Epithelial cell of esophagus (primary cell): ENCODE data around the gene THADA.
A peak's percentile ranks its signal among the peaks of the same experiment; 100 is the strongest.

ENCODE experiments used
- DNase-seq: peaks from one replicate; pipeline ENCODE4 v3.0.0; 2010; ENCODE audit warnings: low read depth
- H3K4me3 ChIP-seq: 2 replicates; pipeline ENCODE4 v1.5.1; 2011; ENCODE audit warnings: mild to moderate bottlenecking, low read length, control low read depth
- TF ChIP-seq, protein P1 (sequence below): IDR thresholded peaks from 2 replicates; pipeline ENCODE4 v1.5.1; 2011; ENCODE audit warnings: low read depth, mild to moderate bottlenecking, low read length, control low read depth, inconsistent platforms; ENCODE audit not compliant: insufficient read depth; ENCODE audit errors: missing control alignments

THADA gene

DNA sequence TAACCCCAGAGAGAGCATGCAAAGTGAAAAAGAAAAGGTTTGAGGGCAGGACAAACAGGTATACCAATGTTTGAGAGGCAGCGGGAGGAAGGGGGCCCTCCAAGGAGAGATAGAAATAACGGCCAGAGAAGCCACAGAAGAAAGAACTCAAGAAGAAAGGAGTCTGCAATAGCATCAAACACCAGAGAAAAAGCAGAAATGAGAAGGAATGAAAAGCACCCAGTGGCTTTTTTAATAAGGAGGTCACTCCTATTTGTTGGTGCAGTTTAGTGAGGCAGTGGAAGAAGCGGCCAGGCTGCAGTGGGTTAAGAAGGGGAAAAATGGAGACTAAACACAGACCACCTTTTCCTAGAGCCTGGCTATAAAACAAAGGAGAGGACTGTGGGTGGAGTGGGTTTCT, 177.2 kb downstream of the THADA start:
- DNase-seq = no peak
- H3K4me3 ChIP-seq = no peak overlapping the region
- TF ChIP-seq, protein P1, sequence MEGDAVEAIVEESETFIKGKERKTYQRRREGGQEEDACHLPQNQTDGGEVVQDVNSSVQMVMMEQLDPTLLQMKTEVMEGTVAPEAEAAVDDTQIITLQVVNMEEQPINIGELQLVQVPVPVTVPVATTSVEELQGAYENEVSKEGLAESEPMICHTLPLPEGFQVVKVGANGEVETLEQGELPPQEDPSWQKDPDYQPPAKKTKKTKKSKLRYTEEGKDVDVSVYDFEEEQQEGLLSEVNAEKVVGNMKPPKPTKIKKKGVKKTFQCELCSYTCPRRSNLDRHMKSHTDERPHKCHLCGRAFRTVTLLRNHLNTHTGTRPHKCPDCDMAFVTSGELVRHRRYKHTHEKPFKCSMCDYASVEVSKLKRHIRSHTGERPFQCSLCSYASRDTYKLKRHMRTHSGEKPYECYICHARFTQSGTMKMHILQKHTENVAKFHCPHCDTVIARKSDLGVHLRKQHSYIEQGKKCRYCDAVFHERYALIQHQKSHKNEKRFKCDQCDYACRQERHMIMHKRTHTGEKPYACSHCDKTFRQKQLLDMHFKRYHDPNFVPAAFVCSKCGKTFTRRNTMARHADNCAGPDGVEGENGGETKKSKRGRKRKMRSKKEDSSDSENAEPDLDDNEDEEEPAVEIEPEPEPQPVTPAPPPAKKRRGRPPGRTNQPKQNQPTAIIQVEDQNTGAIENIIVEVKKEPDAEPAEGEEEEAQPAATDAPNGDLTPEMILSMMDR = no peak

DNA sequence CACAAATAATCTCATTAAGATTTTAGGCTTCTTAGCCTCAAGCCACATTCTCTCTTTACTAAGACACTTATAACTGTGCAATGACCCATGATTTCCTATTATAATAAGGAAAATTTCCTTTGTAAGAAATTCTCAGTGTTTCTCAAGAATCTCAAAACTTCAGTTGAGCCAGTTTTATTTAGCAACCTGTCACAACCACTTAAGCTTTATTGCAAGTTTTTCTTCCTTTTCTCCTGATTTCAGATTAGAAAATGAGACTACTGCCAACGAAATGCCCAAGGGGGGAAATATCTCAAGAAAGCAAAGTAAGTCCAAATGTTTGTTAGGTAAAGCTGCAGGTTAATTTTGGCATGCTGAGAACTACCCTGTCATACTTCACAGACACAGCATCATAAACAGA, 178.5 kb downstream of the THADA start:
- H3K4me3 ChIP-seq = no peak overlapping the region
- DNase-seq = no peak
- TF ChIP-seq, protein P1 = no peak

DNA sequence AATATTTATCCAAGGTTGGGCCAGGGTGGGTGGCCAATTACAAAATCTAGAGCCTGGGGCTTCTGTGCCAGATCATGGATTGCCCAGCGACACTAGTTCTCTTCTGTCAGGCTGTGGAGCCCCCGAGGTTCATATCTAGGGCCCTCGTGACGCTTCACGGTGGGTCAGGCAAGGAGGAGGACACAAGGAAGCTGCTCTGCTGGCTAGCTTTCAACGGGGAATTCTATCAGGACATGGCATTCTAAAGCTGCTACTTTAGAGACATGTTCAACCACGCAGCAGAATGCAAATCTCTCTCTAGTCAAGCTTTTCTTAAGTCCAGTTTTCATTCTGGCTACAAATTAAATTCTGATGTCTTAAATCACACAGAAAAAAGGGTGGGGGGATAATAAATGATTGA, 180.2 kb downstream of the THADA start:
- H3K4me3 ChIP-seq = no peak overlapping the region
- no peak for DNase-seq
- TF ChIP-seq, protein P1 = no peak

DNA sequence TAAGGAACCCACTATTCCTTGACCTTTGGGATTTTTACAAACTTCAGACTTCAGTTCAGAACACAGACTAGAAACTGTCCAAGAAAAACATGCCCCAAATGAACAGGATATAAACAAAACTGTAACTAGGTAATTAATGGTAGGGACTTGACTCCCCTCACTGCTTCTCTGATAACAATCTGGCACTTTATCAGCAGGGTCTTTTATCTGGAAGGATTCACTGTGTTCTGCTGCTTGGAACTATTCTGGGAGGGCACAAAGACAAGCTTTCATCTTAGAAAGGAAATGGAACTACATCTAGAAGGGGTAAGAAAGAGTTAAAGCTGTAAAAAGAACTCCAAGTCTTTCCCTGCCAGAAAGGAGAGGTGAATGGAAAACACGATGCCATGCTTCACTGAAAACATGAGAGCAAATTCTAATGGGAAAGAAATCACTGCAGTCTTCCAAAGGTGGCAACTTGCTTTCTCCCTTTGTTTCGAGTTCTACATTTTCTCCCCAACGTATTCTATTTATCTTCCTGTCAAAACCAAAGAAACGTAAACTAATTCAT, 181.2 kb downstream of the THADA start:
- DNase-seq = no peak
- TF ChIP-seq, protein P1 = no peak
- H3K4me3 ChIP-seq = no peak overlapping the region

DNA sequence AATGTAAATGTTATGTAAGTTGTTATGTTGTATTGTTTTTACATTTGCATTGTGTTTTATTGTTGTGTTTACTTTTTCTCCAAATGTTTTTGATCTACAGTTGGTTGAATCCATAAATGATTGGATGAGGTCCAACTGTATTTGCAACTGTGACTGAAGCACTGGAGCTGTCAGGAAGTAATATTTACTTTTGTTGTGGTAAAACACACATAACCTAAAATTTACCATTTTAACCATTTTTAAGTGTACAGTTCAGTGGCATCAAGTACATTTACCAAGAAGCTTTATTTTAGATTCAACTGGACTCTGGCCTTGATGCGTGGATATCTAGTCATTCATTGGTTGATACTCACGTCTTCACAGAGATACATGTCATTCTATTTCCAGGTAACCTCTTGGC, 181.8 kb downstream of the THADA start:
- TF ChIP-seq, protein P1 = no peak
- no peak overlapping the region for H3K4me3 ChIP-seq
- no peak for DNase-seq

DNA sequence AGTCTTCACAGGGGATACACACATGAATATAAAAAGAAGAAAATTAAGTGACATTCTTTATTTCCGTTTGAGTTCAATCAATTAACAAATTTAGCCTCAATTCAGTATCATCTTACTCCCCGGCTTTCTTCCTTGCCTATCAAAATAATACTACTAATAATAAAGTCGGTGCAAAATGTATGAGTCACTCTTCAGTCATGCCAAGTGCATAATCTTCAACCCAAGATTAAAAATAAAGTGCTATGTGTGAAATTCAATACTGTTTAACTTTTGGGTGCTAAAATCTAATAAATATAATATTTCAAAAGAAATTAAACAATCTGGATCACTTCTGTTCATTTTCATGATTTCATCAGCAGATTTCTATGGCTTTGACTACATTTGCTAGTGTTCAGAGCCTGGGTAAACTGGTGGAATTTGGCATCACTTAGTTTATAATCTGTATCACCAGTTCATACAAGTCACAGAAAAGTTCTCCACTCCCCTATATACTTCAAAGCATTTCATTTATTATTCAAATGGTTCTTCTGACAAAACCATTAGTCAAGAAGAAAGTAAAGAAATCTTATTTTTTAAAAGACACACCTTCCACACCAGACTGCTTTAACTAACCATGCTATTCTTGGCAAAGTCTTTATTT, 183.6 kb downstream of the THADA start:
- no peak overlapping the region for H3K4me3 ChIP-seq
- TF ChIP-seq, protein P1 = no peak
- peak; percentile 54 for DNase-seq

DNA sequence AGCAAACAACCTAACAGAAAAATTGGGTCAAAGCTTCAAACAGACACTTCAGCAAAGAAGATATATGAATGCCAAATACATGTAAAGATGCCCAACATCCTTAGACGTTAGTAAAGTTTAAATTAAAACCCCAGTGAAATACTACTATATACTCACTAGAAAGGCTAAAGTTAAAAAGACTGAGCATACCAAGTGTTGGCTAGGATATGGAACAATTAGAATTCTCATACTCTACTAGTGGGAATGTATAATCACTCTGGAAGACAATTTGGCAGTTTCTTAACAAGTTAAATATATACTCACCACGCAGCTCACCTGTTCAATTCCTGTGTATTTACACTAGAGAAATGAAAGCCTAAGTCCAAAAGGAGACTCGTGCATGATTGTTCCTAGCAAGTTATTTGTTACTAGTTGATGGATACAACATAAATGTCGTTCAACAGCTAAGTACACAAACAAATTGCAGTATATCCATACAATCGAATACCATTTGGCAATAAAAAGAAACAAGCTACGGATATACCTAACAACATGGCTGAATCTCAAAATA, 185.7 kb downstream of the THADA start:
- TF ChIP-seq, protein P1 = no peak
- no peak overlapping the region for H3K4me3 ChIP-seq
- no peak for DNase-seq
